ENCODE data around the gene DGKB. TPM values are rescaled to one million over a fixed set of nuclear protein-coding genes. Genes with fewer than 3 reads are reported as not detected.
"Not testable (repeated sequence)": the region's sequence is repeated elsewhere in the genome, so short reads cannot be mapped to it uniquely, and the experiment has no call there.

DGKB gene
- total RNA-seq, 1 donor = not detected

DNA sequence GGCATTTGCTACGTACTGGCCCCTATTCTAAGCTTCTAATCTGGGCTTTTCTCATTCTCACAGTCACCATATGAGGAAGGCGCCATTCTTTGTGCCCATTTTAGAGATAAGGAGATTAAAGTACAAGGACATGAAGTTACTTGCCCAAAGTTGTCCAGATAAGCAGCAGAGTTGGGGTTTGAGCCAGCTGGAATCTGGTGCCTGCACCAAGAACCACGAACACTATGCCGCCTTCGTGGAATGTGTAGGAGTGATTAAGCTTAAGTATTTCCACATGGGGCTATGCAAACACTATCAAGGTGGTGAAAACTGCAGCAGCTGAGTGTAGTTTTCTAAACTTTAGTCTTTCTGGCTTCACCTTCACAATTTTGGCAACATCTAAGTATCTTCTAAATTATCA is 570.4 kb downstream of the DGKB start:
- DNase-seq (ENCODE audit: low read depth in 2 of 3, low spot score in 2 of 3) = no peak

DNA sequence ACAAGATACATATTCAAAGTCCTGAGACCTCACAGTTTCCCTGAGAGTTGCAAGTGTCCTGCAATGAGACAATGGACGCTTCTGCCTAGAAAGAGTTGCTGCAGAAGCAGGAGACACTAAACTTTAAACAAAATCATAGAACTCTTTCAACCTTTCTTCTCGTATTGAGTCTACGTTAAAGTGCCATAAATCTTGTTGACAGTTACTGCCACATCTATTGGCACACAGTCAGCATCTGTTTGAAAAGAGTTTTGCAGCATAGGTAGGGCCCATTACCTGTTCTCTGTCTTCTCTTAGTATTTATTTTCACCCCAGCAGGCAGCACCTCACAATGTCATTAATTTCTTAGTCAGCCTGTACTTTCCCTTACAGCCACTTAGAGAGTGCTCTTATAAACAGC is 577.8 kb downstream of the DGKB start:
- no peak for DNase-seq (ENCODE audit: low read depth in 2 of 3, low spot score in 2 of 3)

DNA sequence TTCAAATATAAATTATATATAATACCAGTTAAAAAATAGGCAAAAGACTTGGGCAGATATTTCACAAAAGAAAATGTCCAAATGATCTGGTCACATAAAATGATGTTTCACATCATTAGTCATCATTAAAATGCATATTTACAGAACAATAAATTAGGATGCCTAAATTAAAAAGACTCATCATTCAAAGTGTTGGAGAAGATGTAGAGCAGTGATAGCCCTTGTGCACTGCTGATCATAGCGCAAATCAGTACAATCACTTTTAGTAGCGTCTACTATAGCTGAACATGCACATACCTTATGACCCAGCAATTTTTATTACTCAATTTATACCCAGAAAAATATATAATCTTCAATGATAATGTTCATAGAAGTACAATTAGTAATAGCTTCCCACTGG is 579.8 kb downstream of the DGKB start:
- DNase-seq (ENCODE audit: low read depth in 2 of 3, low spot score in 2 of 3) = no peak

DNA sequence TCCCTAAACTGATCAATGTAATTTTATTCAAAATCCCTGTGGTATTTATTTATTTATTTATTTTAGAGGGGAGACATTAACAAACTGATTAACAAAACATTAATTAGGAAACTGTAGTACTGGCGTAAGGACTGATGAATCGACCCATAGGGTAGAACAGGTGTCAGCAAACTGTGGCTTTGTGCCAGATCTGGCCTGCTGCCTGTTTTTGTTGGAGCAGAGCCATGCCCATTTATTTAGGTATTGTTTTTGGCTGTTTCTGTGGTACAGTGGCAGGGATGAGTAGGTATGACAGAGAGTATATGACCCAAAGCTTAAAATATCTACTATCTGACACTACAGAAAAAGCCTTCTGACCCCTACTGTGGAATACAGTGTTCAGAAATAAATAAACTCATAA is 580.6 kb downstream of the DGKB start:
- DNase-seq (ENCODE audit: low read depth in 2 of 3, low spot score in 2 of 3) = no peak

DNA sequence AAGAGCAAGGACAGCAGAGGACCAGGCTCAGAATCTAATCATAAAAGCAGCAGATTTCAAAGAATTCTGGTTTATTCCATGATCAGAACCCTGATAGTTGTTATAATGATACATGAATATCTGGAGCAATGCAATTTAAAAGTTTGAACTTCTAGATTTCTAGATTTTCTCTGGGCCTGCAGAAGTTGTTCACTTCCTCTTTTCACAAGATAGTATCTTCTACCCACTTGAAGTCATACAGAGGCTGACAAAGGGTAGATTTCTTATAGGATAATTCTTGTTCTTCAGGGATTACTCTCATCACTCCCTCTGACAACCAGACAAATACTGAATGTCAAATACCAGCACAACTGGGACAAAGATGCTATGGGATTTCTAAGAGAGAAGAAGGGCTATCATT is 593.1 kb downstream of the DGKB start:
- DNase-seq (ENCODE audit: low read depth in 2 of 3, low spot score in 2 of 3) = peak in 1 of 3 donors; percentile 3

DNA sequence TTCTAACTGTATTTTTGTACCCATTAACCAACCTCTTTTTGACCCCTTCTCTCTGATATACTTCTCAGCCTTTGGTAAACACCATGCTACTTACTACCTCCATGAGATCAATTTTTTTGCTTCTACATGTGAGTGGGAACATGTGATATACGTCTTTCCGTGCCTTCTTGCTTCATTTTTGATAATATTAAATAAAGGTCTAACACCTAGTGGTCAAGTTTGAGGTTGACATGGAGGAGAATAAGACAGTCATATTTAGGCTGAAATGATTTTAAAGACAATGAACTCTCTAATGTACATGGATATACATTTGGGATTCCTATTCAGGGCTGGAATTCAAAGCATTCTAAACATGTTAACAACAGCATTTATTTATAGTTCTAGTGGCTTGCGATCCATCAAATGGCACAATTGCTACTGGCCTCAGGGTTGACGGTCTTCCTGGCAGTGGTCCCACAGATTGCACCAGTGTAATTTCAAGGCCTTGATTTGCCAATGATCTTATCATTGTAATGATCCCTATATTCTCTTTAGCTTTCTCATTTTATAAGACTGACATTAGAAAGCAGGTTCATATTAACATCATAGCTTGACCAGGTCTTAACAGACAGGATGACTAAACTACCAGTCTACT is 597.2 kb downstream of the DGKB start:
- no peak for DNase-seq (ENCODE audit: low read depth in 2 of 3, low spot score in 2 of 3)

DNA sequence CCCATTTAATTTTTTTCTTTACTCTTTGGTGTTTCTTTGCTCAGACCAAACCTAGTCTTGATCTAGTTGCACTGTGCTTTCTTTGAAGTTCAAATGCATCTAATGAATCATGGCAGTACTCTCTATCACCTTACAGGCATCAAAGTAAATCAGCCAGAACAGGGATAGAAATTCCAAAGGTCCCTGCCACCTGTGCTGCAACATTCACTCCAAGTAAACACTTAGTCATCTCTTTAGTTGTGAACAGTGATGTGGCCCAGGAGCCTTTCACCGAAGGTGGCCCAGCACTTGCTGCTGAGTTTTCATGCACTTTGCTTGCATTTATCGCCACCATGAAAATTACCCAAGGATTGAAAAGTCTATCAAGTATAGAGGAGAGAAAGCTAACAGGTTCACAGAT is 599.0 kb downstream of the DGKB start:
- no peak for DNase-seq (ENCODE audit: low read depth in 2 of 3, low spot score in 2 of 3)

DNA sequence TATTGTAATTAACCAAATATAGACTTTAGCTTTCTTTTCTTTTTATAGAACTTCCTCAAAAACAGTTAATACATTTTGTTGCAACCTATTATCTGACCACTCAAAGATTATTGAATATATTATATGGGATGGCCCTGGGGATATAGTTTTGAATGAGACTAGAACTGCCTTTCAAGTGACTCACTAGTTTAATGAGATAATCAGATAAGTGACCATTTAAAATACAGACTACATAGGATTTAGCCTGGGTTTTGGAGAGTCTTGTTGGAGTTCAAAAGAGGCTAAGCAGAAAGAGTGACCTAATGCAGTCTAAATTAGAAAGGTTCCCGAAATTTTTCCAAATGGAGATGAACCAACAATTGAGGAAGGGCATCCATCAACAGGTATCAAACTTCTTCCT is 607.9 kb downstream of the DGKB start:
- no peak for DNase-seq (ENCODE audit: low read depth in 2 of 3, low spot score in 2 of 3)

DNA sequence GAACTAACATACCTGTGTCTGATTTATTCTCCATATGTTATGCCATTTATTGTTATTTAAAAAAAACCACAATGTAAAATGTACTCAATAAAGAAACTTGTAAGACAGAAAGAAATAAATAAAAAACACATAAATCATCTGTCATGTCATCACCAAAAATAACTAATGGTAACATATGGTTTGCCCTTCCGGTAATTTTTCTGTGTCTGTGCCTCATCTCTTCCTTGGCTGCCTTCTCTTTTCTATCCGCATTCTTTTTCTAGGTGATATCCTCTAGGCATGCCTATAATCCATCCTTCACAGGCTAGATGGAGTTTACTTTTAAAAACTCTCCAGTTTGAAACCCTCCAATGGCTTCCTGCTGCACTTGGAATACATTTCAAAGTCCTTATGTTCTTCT is 609.1 kb downstream of the DGKB start:
- DNase-seq (ENCODE audit: low read depth in 2 of 3, low spot score in 2 of 3) = no peak

DNA sequence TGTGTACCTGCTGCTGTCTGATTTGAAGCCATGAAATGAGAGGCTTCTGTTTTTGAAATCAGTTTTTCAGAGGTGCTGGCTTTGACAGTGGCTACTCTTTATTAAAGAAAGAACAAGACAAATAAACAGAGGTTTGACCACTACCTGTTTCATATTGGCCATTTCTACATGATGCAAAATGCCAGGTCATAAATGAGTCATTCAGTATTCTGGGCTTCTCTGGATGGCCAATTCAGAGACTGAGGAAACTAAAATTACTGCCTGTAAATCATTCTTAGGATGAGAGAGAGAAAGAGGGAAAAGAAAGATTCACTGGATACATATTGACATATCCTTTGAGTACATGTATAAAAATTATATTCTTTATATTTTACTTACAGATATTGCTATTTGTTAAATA is 609.8 kb downstream of the DGKB start:
- DNase-seq (ENCODE audit: low read depth in 2 of 3, low spot score in 2 of 3) = no peak

DNA sequence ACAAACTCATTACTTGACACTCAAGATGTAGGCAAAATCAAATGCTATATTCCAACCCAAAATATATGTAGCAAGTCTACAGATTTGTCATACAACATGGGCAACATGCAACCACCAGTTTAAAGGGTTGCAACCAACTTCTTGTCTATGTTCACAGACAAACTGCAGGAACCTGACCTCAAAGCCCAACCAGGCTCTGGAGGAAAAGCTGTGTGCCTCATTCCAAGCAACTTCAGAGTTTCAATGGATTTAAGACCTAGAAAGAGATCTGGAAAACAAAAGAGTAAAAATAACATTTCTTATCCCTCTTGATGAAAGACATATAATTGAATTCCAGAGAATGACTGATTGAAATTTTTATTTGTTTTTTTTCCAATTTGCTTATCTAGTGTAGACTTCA is 612.6 kb downstream of the DGKB start:
- no peak for DNase-seq (ENCODE audit: low read depth in 2 of 3, low spot score in 2 of 3)

DNA sequence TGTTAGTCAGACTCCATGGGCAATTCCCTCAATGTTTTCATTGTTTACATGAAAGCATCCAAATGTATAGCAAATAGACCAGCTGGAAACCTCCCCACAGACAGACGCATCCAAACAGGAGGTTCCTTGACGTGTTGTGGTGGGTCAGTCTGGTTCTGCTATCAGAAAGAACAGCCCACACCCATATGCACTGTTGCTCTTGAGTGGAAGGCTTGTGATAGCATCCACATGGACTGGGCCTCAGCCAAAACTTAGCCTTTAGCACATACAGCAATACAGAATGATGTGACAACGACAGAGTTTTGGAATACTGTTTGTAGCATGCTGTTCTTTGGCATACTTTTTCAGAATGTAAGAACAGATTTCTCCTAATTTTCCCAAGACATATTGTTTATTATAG is 613.9 kb downstream of the DGKB start:
- no peak for DNase-seq (ENCODE audit: low read depth in 2 of 3, low spot score in 2 of 3)

DNA sequence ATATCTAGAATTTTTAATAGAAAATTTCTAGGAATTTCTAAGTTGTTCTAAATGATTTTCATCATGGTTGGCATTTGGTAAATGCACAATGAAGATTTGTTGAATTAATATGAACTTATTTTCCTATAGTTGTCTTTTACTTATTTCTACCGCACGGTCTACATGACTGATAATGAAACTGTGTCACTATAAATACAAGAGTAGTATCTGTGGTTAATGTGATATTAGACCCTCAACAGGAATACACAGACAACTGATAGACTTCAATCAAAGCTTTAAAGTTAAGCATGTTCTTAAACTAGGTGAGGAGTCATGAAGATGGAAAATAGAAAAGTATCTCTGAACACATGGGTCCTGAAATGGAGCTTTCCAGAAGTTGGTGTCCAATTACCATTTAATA is 615.2 kb downstream of the DGKB start:
- DNase-seq (ENCODE audit: low read depth in 2 of 3, low spot score in 2 of 3) = no peak

DNA sequence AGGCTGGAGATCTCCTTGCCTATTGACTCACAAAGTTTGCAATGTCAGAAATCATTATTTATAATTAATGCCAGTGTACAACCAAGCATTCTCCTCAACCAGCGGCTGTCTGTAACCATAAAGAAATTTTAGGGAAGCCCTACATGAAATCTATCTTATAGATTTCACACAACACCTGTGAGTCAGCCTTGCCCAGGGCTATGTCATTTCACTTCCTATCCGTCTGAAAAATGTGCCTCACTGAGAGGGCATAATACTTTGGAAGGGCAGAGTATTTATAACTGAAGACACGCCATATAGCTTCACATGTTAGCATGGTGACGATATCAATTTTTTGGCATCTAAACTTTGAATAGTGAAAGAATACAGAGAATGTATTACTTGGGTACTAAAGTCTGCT is 616.5 kb downstream of the DGKB start:
- no peak for DNase-seq (ENCODE audit: low read depth in 2 of 3, low spot score in 2 of 3)

DNA sequence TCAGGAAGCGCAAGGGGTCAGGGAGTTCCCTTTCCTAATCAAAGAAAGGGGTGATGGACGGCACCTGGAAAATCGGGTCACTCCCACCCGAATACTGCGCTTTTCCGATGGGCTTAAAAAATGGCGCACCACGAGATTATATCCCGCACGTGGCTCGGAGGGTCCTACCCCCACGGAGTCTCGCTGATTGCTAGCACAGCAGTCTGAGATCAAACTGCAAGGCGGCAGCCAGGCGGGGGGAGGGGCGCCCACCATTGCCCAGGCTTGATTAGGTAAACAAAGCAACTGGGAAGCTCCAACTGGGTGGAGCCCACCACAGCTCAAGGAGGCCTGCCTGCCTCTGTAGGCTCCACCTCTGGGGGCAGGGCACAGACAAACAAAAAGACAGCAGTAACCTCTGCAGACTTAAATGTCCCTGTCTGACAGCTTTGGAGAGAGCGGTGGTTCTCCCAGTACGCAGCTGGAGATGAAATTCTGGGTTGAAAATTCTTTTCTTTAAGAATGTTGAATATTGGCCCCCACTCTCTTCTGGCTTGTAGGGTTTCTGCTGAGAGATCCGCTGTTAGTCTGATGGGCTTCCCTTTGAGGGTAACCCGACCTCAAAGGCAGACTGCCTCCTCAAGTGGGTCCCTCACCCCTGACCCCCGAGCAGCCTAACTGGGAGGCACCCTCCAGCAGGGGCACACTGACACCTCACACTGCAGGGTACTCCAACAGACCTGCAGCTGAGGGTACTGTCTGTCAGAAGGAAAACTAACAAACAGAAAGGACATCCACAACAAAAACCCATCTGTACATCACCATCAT is 623.3 kb downstream of the DGKB start:
- DNase-seq (ENCODE audit: low read depth in 2 of 3, low spot score in 2 of 3) = not testable (repeated sequence)

DNA sequence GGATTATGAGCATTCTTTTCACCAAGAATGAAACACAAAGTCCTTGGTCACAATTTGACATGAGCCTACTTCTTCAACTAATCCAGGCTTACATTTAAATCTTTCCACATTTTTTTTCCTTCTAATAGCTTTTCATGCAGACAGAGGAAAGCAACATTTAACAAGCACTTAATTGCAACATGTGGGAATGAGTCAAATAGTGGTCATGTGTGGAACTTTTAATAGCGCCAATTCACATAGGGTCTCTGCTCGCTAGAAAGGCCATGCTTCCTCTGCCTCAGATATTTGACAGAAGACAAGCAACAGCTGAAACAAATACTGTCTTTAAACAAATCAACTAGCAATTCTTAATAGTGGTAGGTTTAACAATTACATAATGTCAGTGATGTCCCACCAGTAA is 627.2 kb downstream of the DGKB start:
- DNase-seq (ENCODE audit: low read depth in 2 of 3, low spot score in 2 of 3) = no peak

DNA sequence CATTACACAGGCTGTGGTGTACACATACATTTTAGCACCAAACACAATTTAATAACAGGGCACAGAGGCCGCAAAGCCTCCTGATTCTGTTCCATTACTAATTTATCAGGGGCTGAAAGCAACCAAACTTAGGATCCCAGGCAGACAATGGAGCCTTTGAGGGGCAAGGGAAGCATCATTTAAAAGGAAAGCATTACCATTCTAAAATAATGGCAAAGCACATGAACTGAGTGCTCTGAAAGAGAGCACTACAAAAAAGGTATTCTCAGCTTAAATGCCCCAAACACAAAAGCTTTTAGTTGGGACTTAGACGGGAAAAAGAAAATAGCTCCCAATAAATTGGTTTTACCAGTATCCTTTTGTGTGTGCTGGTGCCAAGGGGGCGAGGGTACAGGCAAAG is 631.1 kb downstream of the DGKB start:
- no peak for DNase-seq (ENCODE audit: low read depth in 2 of 3, low spot score in 2 of 3)

DNA sequence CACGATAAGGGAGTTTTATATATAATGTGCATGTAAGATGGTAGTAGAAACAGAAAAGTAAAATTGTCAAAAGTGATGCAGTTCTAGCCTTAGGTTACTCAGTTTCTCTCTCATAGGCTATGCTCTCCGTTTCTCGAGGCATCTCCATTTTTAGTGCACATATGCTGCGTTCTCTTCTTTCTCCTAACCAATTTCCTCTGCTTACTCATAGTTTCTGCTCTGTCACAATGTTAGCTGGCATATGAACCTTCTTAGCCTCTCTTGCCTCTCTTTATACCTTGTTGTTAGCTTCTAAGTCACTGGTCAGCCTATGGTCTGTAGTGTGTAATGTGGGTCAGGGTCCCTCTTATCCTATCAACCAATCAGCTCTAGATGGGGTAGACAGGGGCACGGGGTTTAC is 632.5 kb downstream of the DGKB start:
- no peak for DNase-seq (ENCODE audit: low read depth in 2 of 3, low spot score in 2 of 3)

DNA sequence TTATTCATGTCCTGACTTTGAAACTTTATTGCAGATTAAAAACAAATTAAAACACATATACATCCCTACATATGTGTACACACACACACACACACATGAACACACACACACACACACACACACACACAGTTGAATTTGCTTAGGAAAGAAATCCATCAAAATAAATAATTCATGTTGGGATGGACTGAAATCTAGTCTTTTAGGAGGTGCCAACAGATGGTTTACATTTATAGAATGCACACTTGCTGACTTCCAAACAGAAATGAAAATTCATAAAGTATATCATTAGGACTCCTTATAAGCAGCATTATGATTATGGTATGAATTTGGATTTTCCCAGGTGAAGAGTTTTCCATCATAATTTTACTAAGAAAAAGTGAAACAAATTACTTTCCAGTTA is 642.5 kb downstream of the DGKB start:
- no peak for DNase-seq (ENCODE audit: low read depth in 2 of 3, low spot score in 2 of 3)

DNA sequence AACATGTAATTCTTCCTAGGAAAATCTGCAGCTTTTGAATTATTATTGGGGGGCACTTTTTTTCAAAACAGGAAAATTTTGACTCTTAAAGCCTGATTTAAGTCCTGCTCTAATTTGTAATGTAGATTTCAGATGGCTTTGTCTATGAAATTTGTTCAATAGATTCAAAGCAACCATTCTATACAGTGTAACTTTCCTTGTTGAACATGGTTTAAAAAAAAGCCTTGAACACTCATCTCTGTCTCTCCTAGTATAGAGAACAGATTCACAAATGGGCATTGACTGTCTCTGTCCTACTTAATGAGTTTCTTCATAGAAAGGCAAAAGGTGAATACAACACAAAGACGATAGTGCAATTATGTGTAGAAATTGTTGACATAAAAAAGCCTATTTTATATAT is 643.7 kb downstream of the DGKB start:
- no peak for DNase-seq (ENCODE audit: low read depth in 2 of 3, low spot score in 2 of 3)

DNA sequence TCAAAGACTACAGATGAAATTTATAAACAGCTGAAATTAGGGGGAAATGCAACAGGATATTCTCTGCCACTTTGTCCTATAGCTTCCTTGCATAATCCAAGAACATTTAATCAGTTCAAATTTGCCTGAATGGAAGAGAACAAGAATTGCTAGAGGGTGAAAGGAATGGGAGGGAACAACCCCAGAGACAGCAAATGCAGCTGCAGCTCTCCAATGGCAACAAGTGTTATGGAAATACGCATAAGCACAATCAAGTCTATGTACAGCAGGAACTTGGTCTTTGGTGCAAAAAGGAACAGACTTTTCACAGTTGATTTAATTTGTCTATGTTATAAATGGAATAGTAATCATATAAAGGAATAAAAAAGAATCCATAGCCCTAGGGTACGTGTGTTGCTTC is 644.1 kb downstream of the DGKB start:
- DNase-seq (ENCODE audit: low read depth in 2 of 3, low spot score in 2 of 3) = no peak

DNA sequence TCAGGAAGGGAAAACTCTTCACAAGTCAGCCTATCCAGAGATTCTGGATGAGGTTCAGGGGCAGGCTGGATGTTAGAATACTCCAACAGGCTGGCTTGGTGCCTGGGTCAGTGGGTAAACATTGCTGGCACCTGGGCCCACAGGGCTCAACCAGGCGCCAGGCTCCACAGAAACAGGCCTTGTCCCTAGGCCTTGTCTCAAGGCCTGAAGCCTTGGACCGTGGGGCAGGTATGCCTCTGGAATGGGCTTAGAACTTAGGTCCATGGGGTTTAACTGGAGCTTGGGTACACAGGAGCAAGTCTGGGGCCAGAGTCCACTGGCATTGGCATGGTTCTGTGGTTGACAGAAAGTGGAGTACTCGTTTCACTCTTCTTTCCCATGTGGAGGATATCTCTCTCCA is 650.1 kb downstream of the DGKB start:
- DNase-seq (ENCODE audit: low read depth in 2 of 3, low spot score in 2 of 3) = no peak

DNA sequence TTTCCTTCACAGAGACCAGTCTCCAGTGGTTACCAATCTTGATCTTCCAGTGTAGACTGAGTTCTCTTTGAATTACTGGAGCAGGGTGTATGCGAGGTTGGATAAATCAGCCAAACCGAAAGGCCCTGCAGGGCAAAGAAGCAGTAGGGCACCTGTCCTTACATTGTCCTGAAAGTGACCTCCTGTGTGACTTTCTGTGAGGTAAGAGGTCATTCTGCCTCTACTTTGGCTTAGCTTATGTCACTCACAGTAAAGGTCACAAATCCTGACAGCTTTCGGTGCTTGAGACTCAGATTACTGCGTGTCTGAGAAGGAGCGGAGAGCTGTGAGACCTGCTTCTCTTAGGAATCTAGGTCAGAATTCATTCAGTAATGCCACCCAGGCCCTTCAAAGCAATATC is 660.4 kb downstream of the DGKB start:
- DNase-seq (ENCODE audit: low read depth in 2 of 3, low spot score in 2 of 3) = no peak

Measured in hematopoietic multipotent progenitor cell (in vitro differentiated cells).